ENCODE data around the gene HLA-B.

HLA-B gene

DNA sequence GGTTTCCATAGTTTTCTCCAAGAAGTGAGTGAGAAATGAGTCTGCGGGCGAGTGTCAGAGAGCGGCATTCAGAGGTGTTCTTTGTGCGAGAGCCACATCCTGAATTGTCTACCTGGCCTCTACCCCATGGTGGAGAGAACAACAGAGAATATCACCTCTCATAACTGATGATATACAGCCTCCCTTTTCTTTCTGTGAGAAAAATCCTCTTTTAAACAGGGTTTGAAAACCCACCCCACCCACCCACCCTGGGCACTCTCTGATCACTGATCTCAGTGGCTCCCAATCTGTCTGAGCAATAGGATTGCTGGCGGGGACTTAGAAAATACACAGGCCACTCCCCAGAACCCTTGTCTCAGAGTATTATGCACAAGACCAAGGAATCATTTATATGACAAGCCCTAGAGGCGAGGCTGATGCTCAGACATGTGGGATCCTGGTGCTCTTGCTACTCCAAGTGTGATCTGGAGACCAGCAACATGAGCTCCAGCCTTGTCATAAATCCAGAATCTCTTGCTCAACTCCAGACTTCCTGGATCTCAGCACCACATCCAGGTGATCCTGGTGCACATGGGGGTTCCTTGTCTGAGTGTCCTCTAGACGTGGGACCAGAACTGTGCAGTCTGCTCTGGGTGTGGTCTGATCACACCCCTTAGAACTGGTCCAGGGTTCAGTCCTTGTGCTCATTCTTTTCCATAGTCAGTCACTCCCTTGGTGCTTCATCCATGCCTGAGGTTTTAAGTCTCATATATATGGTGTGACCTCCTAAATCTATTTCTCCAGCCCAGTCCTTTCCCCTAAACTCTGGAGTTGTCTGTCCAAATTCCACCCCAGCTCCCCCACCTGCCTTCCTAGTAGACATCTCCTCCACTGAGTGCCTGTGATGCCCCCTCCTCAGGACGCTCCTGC, 5.3 kb downstream of the HLA-B start:
- H3K4me1 ChIP-seq (ENCODE audit: control insufficient read depth in 1 of 2, insufficient read depth in 2 of 2, low read length in 2 of 2): peaks cover 5 to 18% of the 10 kb centered on the region in 2 donors
- H3K27me3 ChIP-seq (ENCODE audit: low read depth, low read length): no peaks in the 10 kb centered on the region
- no peak overlapping the region for H3K4me3 ChIP-seq (ENCODE audit: low read depth in 1 of 2, low read length in 2 of 2)
- no peak overlapping the region for H3K27ac ChIP-seq (ENCODE audit: low read length)
- H3K36me3 ChIP-seq (ENCODE audit: control insufficient read depth in 1 of 2, insufficient read depth in 2 of 2, low read length in 2 of 2): peaks cover 14 to 20% of the 10 kb centered on the region in 2 donors
- no peaks in the 10 kb centered on the region for H3K9me3 ChIP-seq (ENCODE audit: control insufficient read depth in 1 of 2, low read length in 2 of 2)

DNA sequence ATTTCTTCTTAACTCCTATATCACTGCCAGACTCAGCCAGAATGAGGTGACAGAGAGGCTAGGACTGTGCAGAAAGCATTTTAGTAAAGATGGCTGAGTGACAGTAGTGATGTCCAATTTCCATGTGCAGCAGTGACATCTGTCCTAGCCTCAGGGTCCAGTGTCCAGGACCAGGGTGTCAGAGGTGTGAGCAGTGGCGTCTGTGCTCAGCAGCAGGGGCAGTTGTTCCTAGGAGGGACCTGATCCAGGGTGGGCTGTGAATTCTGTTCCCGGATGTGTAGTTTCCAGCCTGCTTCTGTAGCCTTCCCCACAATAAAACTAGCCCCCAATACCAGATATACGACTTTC, 6.0 kb downstream of the HLA-B start:
- peaks cover 5 to 18% of the 10 kb centered on the region in 2 donors for H3K4me1 ChIP-seq (ENCODE audit: control insufficient read depth in 1 of 2, insufficient read depth in 2 of 2, low read length in 2 of 2)
- no peak overlapping the region for H3K4me3 ChIP-seq (ENCODE audit: low read depth in 1 of 2, low read length in 2 of 2)
- no peaks in the 10 kb centered on the region for H3K27me3 ChIP-seq (ENCODE audit: low read depth, low read length)
- H3K36me3 ChIP-seq (ENCODE audit: control insufficient read depth in 1 of 2, insufficient read depth in 2 of 2, low read length in 2 of 2): peaks cover 14 to 20% of the 10 kb centered on the region in 2 donors
- H3K9me3 ChIP-seq (ENCODE audit: control insufficient read depth in 1 of 2, low read length in 2 of 2): no peaks in the 10 kb centered on the region
- no peak overlapping the region for H3K27ac ChIP-seq (ENCODE audit: low read length)

DNA sequence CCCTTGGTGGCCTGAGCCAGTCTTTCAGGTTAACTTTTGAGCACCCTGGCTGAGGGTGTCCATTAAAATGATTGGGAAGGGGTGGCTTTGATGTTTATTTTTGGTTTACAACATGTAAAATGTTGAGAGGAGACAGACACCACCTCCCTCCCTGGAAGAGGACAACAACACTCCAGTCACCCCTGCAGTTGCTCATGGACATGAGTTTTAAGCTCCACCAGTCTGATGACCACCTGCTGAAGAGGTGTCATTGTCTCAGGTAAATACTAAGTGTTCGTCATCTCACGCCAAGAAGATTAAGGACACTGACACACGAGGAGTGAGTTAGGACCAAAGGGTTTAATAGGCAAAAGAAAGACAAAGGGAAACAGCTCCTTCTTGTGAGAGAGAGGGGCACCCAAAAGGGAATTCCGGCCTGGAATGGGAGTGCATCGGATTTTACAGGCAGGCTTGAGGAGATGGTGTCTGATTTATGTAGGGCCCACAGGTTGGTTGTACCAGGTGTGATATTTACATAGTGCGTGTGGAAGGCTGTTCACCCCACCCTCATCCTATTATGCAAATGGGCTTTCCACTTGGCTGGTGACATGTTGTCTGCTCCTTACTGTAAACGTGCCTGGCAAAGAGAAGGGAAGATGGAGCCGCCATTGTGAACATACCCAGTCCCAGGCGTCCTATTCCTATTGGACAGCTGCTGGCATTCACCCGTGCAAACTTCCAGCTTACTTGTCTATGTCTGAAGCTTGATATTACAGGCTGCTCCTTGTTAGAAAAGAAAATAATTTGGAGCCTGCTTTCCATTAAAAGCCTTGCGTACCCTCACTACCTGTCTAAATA, 6.6 kb downstream of the HLA-B start:
- no peaks in the 10 kb centered on the region for H3K27me3 ChIP-seq (ENCODE audit: low read depth, low read length)
- H3K4me3 ChIP-seq (ENCODE audit: low read depth in 1 of 2, low read length in 2 of 2): no peak overlapping the region

DNA sequence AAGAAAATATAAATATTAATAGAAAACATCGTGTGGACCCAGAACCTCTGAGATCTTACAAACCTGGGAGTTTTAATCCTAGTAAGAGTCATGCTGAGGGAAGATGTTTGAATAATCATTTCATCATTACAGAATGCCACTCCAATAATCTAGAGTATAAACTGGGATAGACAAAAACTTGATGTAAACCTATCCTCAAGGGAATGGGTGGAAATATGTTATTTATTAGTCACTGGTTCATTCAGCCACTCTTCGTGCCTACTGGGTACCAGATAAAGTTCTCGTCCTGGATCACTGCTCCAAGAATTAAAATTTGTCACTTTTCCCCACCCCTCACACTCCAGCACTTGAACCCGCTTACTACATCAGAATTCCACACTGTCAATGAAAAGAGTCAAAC, 7.7 kb downstream of the HLA-B start:
- H3K27me3 ChIP-seq (ENCODE audit: low read depth, low read length): no peaks in the 10 kb centered on the region
- H3K9me3 ChIP-seq (ENCODE audit: control insufficient read depth in 1 of 2, low read length in 2 of 2): no peaks in the 10 kb centered on the region
- peaks cover 6 to 9% of the 10 kb centered on the region in 2 donors for H3K36me3 ChIP-seq (ENCODE audit: control insufficient read depth in 1 of 2, insufficient read depth in 2 of 2, low read length in 2 of 2)
- peaks cover 0 to 6% of the 10 kb centered on the region in 2 donors for H3K4me1 ChIP-seq (ENCODE audit: control insufficient read depth in 1 of 2, insufficient read depth in 2 of 2, low read length in 2 of 2)
- no peak overlapping the region for H3K4me3 ChIP-seq (ENCODE audit: low read depth in 1 of 2, low read length in 2 of 2)
- no peak overlapping the region for H3K27ac ChIP-seq (ENCODE audit: low read length)

More for the DNA sequence above, 6.6 kb downstream of the HLA-B start:
- Histone ChIP-seq H3K27ac (ENCODE audit: low read length) (no peak overlapping the region), H3K4me1 (ENCODE audit: control insufficient read depth in 1 of 2, insufficient read depth in 2 of 2, low read length in 2 of 2) (peaks cover 5 to 14% of the 10 kb centered on the region in 2 donors), H3K36me3 (ENCODE audit: control insufficient read depth in 1 of 2, insufficient read depth in 2 of 2, low read length in 2 of 2) (peaks cover 14 to 16% of the 10 kb centered on the region in 2 donors), H3K9me3 (ENCODE audit: control insufficient read depth in 1 of 2, low read length in 2 of 2) (no peaks in the 10 kb centered on the region)

DNA sequence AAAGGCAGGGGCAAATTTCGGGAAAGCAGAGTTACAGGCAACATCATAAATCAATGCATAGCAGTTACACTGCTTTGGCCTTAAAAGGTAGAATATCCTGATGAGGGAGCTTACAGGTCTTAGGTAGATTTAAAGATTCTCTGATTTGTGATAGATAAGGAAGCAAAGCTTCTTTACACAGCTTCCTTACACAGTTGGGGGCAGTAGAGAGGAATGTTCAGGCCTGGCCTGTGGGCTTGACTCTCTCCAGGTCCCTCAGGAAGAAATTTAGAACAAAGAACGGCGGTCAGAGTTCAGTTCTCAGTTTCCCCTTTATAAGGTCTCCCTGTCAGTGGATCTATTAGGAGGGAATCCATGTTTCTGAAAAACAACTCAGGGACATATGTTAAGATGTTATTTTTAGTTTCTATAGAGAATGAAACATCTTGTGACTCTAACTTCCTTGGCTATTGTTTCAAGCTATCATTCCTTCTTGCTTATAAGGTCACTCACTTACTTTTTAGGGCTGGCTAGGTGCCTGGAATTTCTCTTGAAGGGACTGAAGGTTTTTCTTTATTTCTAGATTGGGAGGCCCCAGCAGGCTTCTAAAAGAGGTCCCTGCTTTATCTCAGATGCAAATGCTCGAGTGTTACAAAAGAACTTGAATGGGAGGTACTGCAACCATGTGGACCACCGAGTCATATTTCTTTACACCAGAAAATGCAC, 11.8 kb downstream of the HLA-B start:
- Histone ChIP-seq H3K9me3 (ENCODE audit: control insufficient read depth in 1 of 2, low read length in 2 of 2) (no peaks in the 10 kb centered on the region), H3K27me3 (ENCODE audit: low read depth, low read length) (no peaks in the 10 kb centered on the region), H3K27ac (ENCODE audit: low read length) (no peak overlapping the region), H3K36me3 (ENCODE audit: control insufficient read depth in 1 of 2, insufficient read depth in 2 of 2, low read length in 2 of 2) (no peaks in the 10 kb centered on the region), H3K4me1 (ENCODE audit: control insufficient read depth in 1 of 2, insufficient read depth in 2 of 2, low read length in 2 of 2) (no peaks in the 10 kb centered on the region), H3K4me3 (ENCODE audit: low read depth in 1 of 2, low read length in 2 of 2) (no peak overlapping the region)

DNA sequence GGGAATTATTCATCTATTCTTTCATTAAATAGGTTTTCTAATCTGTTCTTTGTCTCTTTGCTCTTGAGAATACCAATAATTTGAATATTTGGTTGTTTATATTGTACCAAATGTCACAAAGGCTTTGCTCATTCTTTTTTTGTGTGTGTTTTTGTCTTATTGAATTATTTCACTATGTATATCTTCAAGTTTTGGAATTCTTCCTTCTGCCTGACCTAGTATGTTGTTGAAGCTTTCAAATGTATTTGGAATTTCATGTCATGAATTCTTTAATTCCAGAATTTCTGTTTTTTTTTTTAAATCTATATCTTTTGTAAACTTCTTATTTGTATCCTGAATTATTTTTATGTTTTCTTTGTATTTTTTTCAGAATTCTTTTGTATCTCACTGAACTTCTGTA, 16.8 kb downstream of the HLA-B start:
- Histone ChIP-seq H3K9me3 (ENCODE audit: control insufficient read depth in 1 of 2, low read length in 2 of 2) (peaks cover 0 to 16% of the 10 kb centered on the region in 2 donors), H3K4me3 (ENCODE audit: low read depth in 1 of 2, low read length in 2 of 2) (no peak overlapping the region), H3K4me1 (ENCODE audit: control insufficient read depth in 1 of 2, insufficient read depth in 2 of 2, low read length in 2 of 2) (no peaks in the 10 kb centered on the region), H3K36me3 (ENCODE audit: control insufficient read depth in 1 of 2, insufficient read depth in 2 of 2, low read length in 2 of 2) (no peaks in the 10 kb centered on the region), H3K27ac (ENCODE audit: low read length) (no peak overlapping the region), H3K27me3 (ENCODE audit: low read depth, low read length) (no peaks in the 10 kb centered on the region)

DNA sequence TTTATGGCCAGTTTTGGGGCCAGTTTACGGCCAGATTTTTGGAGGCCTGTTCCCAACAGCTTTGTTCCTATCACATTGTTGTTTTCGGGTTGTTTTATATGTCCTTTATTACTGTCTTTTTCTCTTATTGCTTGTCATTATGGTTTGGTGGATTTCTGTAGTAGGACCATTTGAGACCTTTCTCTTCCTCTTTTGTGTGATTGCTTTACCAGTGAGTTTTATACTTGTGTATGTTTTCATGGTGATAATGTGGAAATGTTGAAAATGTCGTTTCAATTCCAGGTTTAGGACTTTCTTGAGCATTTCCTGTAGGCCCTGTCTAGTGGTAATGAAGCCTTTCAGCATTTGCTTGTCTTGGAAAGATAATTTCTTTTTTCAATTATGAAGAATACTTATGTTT, 17.8 kb downstream of the HLA-B start:
- H3K4me3 ChIP-seq (ENCODE audit: low read depth in 1 of 2, low read length in 2 of 2): no peak overlapping the region
- no peaks in the 10 kb centered on the region for H3K4me1 ChIP-seq (ENCODE audit: control insufficient read depth in 1 of 2, insufficient read depth in 2 of 2, low read length in 2 of 2)
- H3K27ac ChIP-seq (ENCODE audit: low read length): no peak overlapping the region
- H3K9me3 ChIP-seq (ENCODE audit: control insufficient read depth in 1 of 2, low read length in 2 of 2): peaks cover 0 to 16% of the 10 kb centered on the region in 2 donors
- no peaks in the 10 kb centered on the region for H3K27me3 ChIP-seq (ENCODE audit: low read depth, low read length)
- no peaks in the 10 kb centered on the region for H3K36me3 ChIP-seq (ENCODE audit: control insufficient read depth in 1 of 2, insufficient read depth in 2 of 2, low read length in 2 of 2)

DNA sequence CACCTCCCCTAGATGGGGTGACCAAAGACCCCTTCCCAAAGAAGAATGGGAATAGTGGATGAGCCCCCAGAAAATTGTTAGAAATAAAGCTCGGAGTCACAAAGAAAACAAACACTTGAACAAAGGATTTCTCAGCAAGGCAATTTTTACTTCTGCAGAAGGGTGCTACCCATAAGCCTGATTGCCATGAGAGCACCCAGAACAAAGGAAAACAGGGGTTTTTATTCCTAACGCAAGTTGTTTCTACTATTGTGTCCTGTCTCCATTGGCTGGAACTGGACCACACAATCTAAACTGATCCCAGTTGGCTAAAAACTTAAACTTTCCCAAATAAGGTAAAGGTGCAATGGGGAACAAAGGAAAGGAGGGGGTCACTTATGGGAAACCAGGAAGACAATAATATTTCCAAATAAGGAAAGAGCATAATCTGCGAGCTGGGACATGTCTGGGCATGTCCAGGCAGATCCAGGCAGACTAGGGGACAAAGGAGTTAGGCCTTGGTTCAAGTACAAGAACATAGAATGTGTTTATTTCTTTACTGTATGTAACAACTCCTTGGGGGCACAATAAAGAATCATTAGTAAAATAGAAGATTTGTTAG, 20.0 kb downstream of the HLA-B start:
- Histone ChIP-seq H3K4me1 (ENCODE audit: control insufficient read depth in 1 of 2, insufficient read depth in 2 of 2, low read length in 2 of 2) (no peaks in the 10 kb centered on the region), H3K36me3 (ENCODE audit: control insufficient read depth in 1 of 2, insufficient read depth in 2 of 2, low read length in 2 of 2) (no peaks in the 10 kb centered on the region), H3K27me3 (ENCODE audit: low read depth, low read length) (no peaks in the 10 kb centered on the region), H3K9me3 (ENCODE audit: control insufficient read depth in 1 of 2, low read length in 2 of 2) (peaks cover 0 to 16% of the 10 kb centered on the region in 2 donors), H3K27ac (ENCODE audit: low read length) (no peak overlapping the region), H3K4me3 (ENCODE audit: low read depth in 1 of 2, low read length in 2 of 2) (peak overlapping the region in 1 of 2 donors; percentile 28)

DNA sequence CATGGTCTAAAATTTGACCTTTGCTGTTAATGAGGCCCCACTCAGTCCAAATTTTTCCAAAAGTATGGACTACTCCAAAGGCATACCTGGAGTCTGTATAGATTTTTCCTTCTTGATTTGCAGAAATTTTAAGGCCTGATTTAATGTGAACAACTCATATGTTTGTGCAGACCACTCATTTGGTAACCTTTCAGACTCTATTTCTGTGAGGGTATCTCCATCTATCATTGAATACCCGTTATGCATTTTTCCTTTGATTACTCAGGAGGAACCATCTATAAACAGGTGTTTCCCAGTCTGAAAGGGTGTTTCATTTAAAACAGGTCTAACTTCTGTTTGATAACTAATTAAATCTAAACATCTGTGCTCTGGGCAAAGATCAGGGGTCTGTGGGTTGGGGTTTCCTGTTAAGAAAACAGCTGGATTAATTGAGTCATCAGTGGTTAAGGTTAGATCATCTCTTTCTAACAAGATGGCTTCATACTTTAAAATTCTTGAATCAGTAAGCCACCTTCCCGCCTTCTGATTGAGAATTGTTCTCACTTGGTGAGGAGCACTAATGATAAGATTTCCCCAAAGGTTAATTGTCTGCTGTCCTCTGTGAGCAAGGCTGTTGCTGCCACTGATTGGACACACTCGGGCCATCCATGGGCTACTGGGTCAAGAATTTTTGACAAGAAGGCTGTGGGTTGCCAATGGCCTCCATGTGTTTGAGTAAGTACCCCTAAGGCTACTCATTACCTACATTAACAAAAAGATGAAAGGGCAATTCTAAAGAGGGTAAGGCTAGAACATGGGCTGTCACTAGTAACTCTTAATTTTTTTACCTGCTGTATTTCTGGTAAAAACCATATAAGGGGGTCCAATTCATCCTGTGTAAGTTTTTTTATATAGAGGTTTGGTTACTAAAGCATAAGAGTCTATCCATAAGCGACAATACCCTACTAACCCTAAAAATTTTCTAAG, 24.1 kb downstream of the HLA-B start:
- no peaks in the 10 kb centered on the region for H3K4me1 ChIP-seq (ENCODE audit: control insufficient read depth in 1 of 2, insufficient read depth in 2 of 2, low read length in 2 of 2)
- H3K4me3 ChIP-seq (ENCODE audit: low read depth in 1 of 2, low read length in 2 of 2): no peak overlapping the region
- no peaks in the 10 kb centered on the region for H3K27me3 ChIP-seq (ENCODE audit: low read depth, low read length)
- H3K27ac ChIP-seq (ENCODE audit: low read length): no peak overlapping the region
- no peaks in the 10 kb centered on the region for H3K36me3 ChIP-seq (ENCODE audit: control insufficient read depth in 1 of 2, insufficient read depth in 2 of 2, low read length in 2 of 2)
- H3K9me3 ChIP-seq (ENCODE audit: control insufficient read depth in 1 of 2, low read length in 2 of 2): peaks cover 0 to 16% of the 10 kb centered on the region in 2 donors

DNA sequence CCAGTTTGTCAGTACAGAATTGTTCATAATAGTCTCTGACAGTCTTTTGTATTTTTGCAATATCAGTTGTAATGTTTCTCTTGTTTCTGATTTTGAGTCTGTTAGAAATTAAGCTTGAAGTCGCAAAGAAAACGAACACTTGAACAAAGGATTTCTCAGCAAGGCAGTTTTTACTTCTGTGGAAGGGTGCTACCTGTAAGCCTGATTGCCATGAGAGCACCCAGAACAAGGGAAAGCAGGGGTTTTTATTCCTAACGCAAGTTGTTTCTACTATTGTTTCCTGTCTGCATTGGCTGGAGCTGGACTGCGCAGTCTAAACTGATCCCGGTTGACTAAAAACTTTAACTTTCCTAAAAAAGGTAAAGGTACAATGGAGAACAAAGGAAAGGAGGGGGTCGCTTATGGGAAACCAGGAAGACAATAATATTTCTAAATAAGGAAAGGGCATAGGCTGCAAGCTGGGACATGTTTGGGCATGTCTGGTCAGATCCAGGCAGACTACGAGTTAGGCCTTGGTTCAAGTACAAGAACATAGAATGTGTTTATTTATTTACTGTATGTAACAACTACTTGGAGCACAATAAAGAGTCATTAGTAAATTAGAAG, 28.5 kb downstream of the HLA-B start:
- H3K4me3 ChIP-seq (ENCODE audit: low read depth in 1 of 2, low read length in 2 of 2): no peak overlapping the region
- H3K4me1 ChIP-seq (ENCODE audit: control insufficient read depth in 1 of 2, insufficient read depth in 2 of 2, low read length in 2 of 2): no peaks in the 10 kb centered on the region
- no peaks in the 10 kb centered on the region for H3K36me3 ChIP-seq (ENCODE audit: control insufficient read depth in 1 of 2, insufficient read depth in 2 of 2, low read length in 2 of 2)
- H3K27ac ChIP-seq (ENCODE audit: low read length): no peak overlapping the region
- no peaks in the 10 kb centered on the region for H3K9me3 ChIP-seq (ENCODE audit: control insufficient read depth in 1 of 2, low read length in 2 of 2)
- H3K27me3 ChIP-seq (ENCODE audit: low read depth, low read length): no peaks in the 10 kb centered on the region

All from muscle layer of duodenum (tissue), 2 donors.